ENCODE results near the gene ARMC6. TPM values are rescaled to one million over a fixed set of nuclear protein-coding genes. Genes with fewer than 3 reads are reported as not detected.

The ARMC6 gene
- total RNA-seq, 1 donor from 2014 or later, result 36.0 TPM

- H3K27ac ChIP-seq (ENCODE audit: low read depth, low read length), result no peak overlapping the region
- H3K4me3 ChIP-seq (ENCODE audit: insufficient read depth, low read depth, low read length), result no peak overlapping the region
- peaks cover 6% of the 10 kb centered on the region for H3K4me1 Mint-ChIP-seq (ENCODE audit: low read depth, unreplicated experiment)
- no peak for DNase-seq (ENCODE audit: low read depth)
- no peak overlapping the region for H3K4me2 ChIP-seq (ENCODE audit: low read length)
- peaks cover 23% of the 10 kb centered on the region for H3K36me3 Mint-ChIP-seq (ENCODE audit: low read depth, unreplicated experiment)
- peaks cover 38% of the 10 kb centered on the region for H4K20me1 ChIP-seq (ENCODE audit: insufficient read depth, low read length)
- H2AFZ ChIP-seq (ENCODE audit: low read depth, low read length), result no peak overlapping the region
- peaks cover 5% of the 10 kb centered on the region for H3K4me1 ChIP-seq (ENCODE audit: insufficient read depth, low read length)
- H3K9me3 ChIP-seq (ENCODE audit: insufficient read depth, low read depth, low read length), result no peaks in the 10 kb centered on the region
- peak overlapping the region; percentile 50 for H3K4me3 Mint-ChIP-seq (ENCODE audit: unreplicated experiment)
- H3K27me3 ChIP-seq (ENCODE audit: insufficient read depth, low read length), result no peaks in the 10 kb centered on the region
- no peak for TF ChIP-seq EZH2 (IDR thresholded peaks at IDR 0.05; ENCODE audit: insufficient read depth, low read length)
- TF ChIP-seq CTCF (IDR thresholded peaks at IDR 0.05; ENCODE audit: insufficient read depth, low read depth, low read length), result no peak
- H3K27me3 Mint-ChIP-seq (ENCODE audit: low read depth, unreplicated experiment), result no peaks in the 10 kb centered on the region
- FAIRE-seq, result no peak
- no peaks in the 10 kb centered on the region for H3K9me3 Mint-ChIP-seq (ENCODE audit: unreplicated experiment)
- peaks cover 27% of the 10 kb centered on the region for H3K36me3 ChIP-seq (ENCODE audit: insufficient read depth, low read length)
- no peak overlapping the region for H3K27ac Mint-ChIP-seq (ENCODE audit: unreplicated experiment)
- no peak overlapping the region for H3K9ac ChIP-seq (ENCODE audit: low read length)
- no peaks in the 10 kb centered on the region for H3K79me2 ChIP-seq (ENCODE audit: insufficient read depth, low read length)
Observed at GRCh38 chr19:18992696-18993095, 40.7 kb upstream of the ARMC6 start.

DNA sequence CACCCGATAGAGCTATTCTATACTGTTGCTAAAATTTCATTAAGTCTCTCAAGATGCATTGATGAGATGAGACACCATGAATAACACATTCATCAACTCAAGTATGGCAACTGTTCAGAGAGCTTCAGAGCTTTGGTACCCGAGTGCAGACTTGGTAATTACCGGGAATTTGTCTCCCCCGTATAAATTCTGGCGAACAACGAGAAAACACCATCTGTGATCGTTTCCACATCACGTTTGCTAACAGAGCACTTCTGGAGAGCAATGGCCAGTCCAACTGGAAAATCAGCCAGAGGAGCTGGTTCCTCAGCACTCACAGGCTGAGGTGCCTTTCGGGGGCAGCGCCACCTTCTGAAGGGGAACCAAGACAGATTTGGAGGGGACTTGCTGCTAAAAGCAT is 40.3 kb upstream of the ARMC6 start:
- DNase-seq (ENCODE audit: low read depth), result no peak
- peaks cover 23% of the 10 kb centered on the region for H3K36me3 Mint-ChIP-seq (ENCODE audit: low read depth, unreplicated experiment)
- H3K4me3 ChIP-seq (ENCODE audit: insufficient read depth, low read depth, low read length), result no peak overlapping the region
- no peaks in the 10 kb centered on the region for H3K27me3 ChIP-seq (ENCODE audit: insufficient read depth, low read length)
- H3K9me3 Mint-ChIP-seq (ENCODE audit: unreplicated experiment), result no peaks in the 10 kb centered on the region
- TF ChIP-seq CTCF (IDR thresholded peaks at IDR 0.05; ENCODE audit: insufficient read depth, low read depth, low read length) (no peak), EZH2 (IDR thresholded peaks at IDR 0.05; ENCODE audit: insufficient read depth, low read length) (no peak)
- H3K9me3 ChIP-seq (ENCODE audit: insufficient read depth, low read depth, low read length), result no peaks in the 10 kb centered on the region
- peaks cover 6% of the 10 kb centered on the region for H3K4me1 Mint-ChIP-seq (ENCODE audit: low read depth, unreplicated experiment)
- no peaks in the 10 kb centered on the region for H3K27me3 Mint-ChIP-seq (ENCODE audit: low read depth, unreplicated experiment)
- H3K27ac ChIP-seq (ENCODE audit: low read depth, low read length), result no peak overlapping the region
- H3K4me2 ChIP-seq (ENCODE audit: low read length), result no peak overlapping the region
- H2AFZ ChIP-seq (ENCODE audit: low read depth, low read length), result no peak overlapping the region
- FAIRE-seq, result no peak
- H4K20me1 ChIP-seq (ENCODE audit: insufficient read depth, low read length), result peaks cover 42% of the 10 kb centered on the region
- H3K9ac ChIP-seq (ENCODE audit: low read length), result no peak overlapping the region
- H3K79me2 ChIP-seq (ENCODE audit: insufficient read depth, low read length), result no peaks in the 10 kb centered on the region
- H3K4me3 Mint-ChIP-seq (ENCODE audit: unreplicated experiment), result peak overlapping the region; percentile 52
- H3K4me1 ChIP-seq (ENCODE audit: insufficient read depth, low read length), result peaks cover 5% of the 10 kb centered on the region
- H3K27ac Mint-ChIP-seq (ENCODE audit: unreplicated experiment), result no peak overlapping the region
- peaks cover 31% of the 10 kb centered on the region for H3K36me3 ChIP-seq (ENCODE audit: insufficient read depth, low read length)

DNA sequence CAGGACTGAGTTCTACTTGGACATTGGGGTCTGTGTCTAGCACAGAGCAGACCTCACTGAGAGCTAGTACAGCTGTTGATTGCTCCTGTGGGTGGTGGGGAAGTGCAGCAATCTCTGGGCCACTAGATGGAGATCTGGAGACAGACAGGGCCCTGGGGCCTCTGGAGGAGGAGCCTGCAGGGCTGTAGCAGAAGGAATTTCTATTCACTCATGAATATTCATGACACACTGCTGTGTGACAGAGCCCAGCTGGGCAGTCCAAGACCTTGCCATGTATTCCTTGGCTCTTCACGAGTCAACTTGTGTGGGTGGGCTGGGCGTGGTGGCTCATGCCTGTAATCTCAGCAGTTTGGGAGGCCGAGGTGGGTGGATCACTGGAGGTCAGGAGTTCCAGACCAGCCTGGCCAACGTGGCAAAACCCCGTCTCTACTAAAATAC is 37.6 kb upstream of the ARMC6 start:
- H3K27me3 Mint-ChIP-seq (ENCODE audit: low read depth, unreplicated experiment), result no peaks in the 10 kb centered on the region
- Histone ChIP-seq H3K9me3 (ENCODE audit: insufficient read depth, low read depth, low read length) (no peaks in the 10 kb centered on the region), H3K4me2 (ENCODE audit: low read length) (no peak overlapping the region), H3K4me1 (ENCODE audit: insufficient read depth, low read length) (peaks cover 15% of the 10 kb centered on the region), H3K27me3 (ENCODE audit: insufficient read depth, low read length) (no peaks in the 10 kb centered on the region), H2AFZ (ENCODE audit: low read depth, low read length) (no peak overlapping the region), H3K79me2 (ENCODE audit: insufficient read depth, low read length) (no peaks in the 10 kb centered on the region), H3K36me3 (ENCODE audit: insufficient read depth, low read length) (peaks cover 36% of the 10 kb centered on the region), H3K9ac (ENCODE audit: low read length) (no peak overlapping the region), H3K27ac (ENCODE audit: low read depth, low read length) (no peak overlapping the region), H3K4me3 (ENCODE audit: insufficient read depth, low read depth, low read length) (no peak overlapping the region), H4K20me1 (ENCODE audit: insufficient read depth, low read length) (peaks cover 61% of the 10 kb centered on the region)
- H3K4me3 Mint-ChIP-seq (ENCODE audit: unreplicated experiment), result no peak overlapping the region
- no peaks in the 10 kb centered on the region for H3K9me3 Mint-ChIP-seq (ENCODE audit: unreplicated experiment)
- no peak overlapping the region for H3K27ac Mint-ChIP-seq (ENCODE audit: unreplicated experiment)
- FAIRE-seq (peak; percentile 70), DNase-seq (ENCODE audit: low read depth) (peak; percentile 89)
- TF ChIP-seq CTCF (IDR thresholded peaks at IDR 0.05; ENCODE audit: insufficient read depth, low read depth, low read length), result peak; percentile 67
- no peak for TF ChIP-seq EZH2 (IDR thresholded peaks at IDR 0.05; ENCODE audit: insufficient read depth, low read length)
- H3K4me1 Mint-ChIP-seq (ENCODE audit: low read depth, unreplicated experiment), result peaks cover 17% of the 10 kb centered on the region
- H3K36me3 Mint-ChIP-seq (ENCODE audit: low read depth, unreplicated experiment), result peaks cover 31% of the 10 kb centered on the region

Measured in astrocyte (in vitro differentiated cells and primary cell).